ENCODE results near the gene CDK6.

DNA sequence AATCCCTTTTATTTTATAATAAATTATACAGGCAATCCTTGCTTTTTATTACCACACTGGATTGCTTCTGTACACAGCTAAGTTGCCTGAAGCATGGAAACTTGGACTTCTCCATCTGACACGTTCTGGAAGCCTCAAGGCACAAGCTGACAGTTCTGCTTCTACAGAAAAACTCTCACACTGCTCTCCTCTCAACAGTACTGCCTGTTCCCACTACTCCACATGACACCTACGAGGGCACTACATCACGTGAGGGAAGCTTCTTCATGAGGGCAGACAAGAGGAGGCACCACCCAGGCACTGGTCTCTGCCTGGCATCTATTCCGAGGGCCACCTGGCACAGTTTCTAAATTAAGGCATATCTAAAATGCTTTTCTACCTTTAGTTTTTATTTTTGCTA lies 229.4 kb downstream of the CDK6 start:
- TF ChIP-seq EZH2 (IDR thresholded peaks at IDR 0.05; ENCODE audit: insufficient read depth, poor library complexity, severe bottlenecking) (no peak), EZH2phosphoT487 (IDR thresholded peaks at IDR 0.05; ENCODE audit: insufficient read depth, low read depth) (no peak)

All from GM23248 (cell line).